GM12864 (cell line): ENCODE results near the gene EPSTI1.

Experiments used
- DNase-seq: peaks from one replicate; pipeline ENCODE4 v3.0.0-alpha.2; 2011; ENCODE audit warnings: low read depth
- H3K4me3 ChIP-seq: 2 replicates; pipeline ENCODE4 v1.5.1; 2011; ENCODE audit warnings: mild to moderate bottlenecking, low read depth, low read length, control low read depth
- CTCF ChIP-seq: IDR thresholded peaks from 2 replicates; pipeline ENCODE4 v1.5.1; 2011; ENCODE audit warnings: low read depth, mild to moderate bottlenecking, moderate library complexity, low read length, control low read depth, inconsistent platforms; ENCODE audit errors: missing control alignments

The EPSTI1 gene

GRCh38 chr13:42984691-42985090, 7.3 kb downstream of the EPSTI1 start:
- no peak for DNase-seq
- no peak overlapping the region for H3K4me3 ChIP-seq
- no peak for TF ChIP-seq CTCF

GRCh38 chr13:42984026-42984425, 8.0 kb downstream of the EPSTI1 start:
- TF ChIP-seq CTCF = no peak
- no peak for DNase-seq
- no peak overlapping the region for H3K4me3 ChIP-seq

- no peak for DNase-seq
- TF ChIP-seq CTCF = no peak
- no peak overlapping the region for H3K4me3 ChIP-seq
Observed at GRCh38 chr13:42981853-42982252, 10.2 kb downstream of the EPSTI1 start.

GRCh38 chr13:42981317-42981716, 10.7 kb downstream of the EPSTI1 start:
- H3K4me3 ChIP-seq = no peak overlapping the region
- no peak for TF ChIP-seq CTCF
- DNase-seq = no peak

- no peak overlapping the region for H3K4me3 ChIP-seq
- no peak for DNase-seq
- TF ChIP-seq CTCF = no peak
Observed at GRCh38 chr13:42977219-42977659, 14.8 kb downstream of the EPSTI1 start.

GRCh38 chr13:42976066-42976465, 16.0 kb downstream of the EPSTI1 start:
- H3K4me3 ChIP-seq = no peak overlapping the region
- no peak for TF ChIP-seq CTCF
- DNase-seq = no peak

DNA sequence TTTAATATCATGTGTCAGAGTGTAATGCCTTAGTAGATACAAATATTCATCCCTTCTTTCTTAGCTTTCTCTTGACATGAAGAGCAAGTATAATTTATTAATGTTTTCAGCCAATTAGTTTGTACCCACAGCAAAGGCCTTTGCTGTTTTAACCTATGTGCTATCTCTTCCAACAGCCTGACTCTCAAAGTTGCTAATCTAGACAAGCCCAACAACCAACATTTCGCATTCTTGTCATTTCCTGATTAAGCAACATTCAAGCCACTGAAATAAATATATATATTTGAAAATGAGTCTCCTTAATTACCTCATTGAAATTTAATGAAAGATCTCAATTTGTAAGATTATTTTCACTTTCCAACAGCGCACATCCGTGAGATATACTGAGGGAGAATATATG, 18.5 kb downstream of the EPSTI1 start:
- TF ChIP-seq CTCF = no peak
- no peak overlapping the region for H3K4me3 ChIP-seq
- DNase-seq = no peak
